ENCODE measurements around the gene CHST15.

CHST15 gene

DNA sequence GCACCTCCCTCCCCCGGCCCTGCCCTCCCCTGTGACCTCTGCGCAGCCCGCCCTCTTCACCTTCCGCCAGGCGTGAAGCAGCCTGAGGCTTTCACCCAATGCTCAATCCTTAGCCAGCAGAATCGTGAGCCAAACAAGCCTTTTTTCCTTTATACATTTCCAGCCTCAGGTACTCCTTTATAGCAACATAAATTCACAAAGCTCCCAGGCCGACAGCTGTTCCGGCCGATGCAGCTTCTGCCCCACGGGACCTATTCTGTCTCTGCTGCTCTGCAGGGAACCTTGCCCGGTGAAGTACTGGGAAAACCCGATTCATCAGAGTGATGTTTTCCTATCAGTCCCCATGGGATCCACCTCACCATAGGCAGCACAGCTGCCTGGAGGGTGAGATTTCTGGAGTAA lies 87.4 kb downstream of the CHST15 start:
- Histone ChIP-seq H3K4me3 (ENCODE audit: low read depth in 1 of 2, low read length in 2 of 2) (no peak overlapping the region), H3K4me2 (ENCODE audit: insufficient read depth, low read length) (no peak overlapping the region), H3K27me3 (ENCODE audit: insufficient read depth, low read length, poor library complexity) (no peaks in the 10 kb centered on the region), H2AFZ (ENCODE audit: low read depth, low read length) (no peak overlapping the region), H3K36me3 (ENCODE audit: insufficient read depth, low read length) (no peaks in the 10 kb centered on the region), H3K27ac (ENCODE audit: low read length) (no peak overlapping the region), H3K4me1 (ENCODE audit: insufficient read depth, low read length) (peaks cover 10% of the 10 kb centered on the region), H3K9ac (ENCODE audit: low read depth, low read length) (no peak overlapping the region), H4K20me1 (ENCODE audit: insufficient read depth, low read length) (no peaks in the 10 kb centered on the region), H3K9me3 (ENCODE audit: insufficient read depth, low read length, severe bottlenecking) (no peaks in the 10 kb centered on the region), H3K79me2 (ENCODE audit: insufficient read depth, low read length) (no peaks in the 10 kb centered on the region)
- ATAC-seq (ENCODE audit: insufficient read depth, low read depth) (no peak), DNase-seq (no peak)
- TF ChIP-seq, protein P1, sequence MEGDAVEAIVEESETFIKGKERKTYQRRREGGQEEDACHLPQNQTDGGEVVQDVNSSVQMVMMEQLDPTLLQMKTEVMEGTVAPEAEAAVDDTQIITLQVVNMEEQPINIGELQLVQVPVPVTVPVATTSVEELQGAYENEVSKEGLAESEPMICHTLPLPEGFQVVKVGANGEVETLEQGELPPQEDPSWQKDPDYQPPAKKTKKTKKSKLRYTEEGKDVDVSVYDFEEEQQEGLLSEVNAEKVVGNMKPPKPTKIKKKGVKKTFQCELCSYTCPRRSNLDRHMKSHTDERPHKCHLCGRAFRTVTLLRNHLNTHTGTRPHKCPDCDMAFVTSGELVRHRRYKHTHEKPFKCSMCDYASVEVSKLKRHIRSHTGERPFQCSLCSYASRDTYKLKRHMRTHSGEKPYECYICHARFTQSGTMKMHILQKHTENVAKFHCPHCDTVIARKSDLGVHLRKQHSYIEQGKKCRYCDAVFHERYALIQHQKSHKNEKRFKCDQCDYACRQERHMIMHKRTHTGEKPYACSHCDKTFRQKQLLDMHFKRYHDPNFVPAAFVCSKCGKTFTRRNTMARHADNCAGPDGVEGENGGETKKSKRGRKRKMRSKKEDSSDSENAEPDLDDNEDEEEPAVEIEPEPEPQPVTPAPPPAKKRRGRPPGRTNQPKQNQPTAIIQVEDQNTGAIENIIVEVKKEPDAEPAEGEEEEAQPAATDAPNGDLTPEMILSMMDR (IDR thresholded peaks at IDR 0.05; ENCODE audit: borderline replicate concordance, extremely low read depth, low read length, poor library complexity, severe bottlenecking), result no peak
- TF ChIP-seq EZH2 (IDR thresholded peaks at IDR 0.05; ENCODE audit: borderline replicate concordance, low read depth, low read length, severe bottlenecking), result no peak

DNA sequence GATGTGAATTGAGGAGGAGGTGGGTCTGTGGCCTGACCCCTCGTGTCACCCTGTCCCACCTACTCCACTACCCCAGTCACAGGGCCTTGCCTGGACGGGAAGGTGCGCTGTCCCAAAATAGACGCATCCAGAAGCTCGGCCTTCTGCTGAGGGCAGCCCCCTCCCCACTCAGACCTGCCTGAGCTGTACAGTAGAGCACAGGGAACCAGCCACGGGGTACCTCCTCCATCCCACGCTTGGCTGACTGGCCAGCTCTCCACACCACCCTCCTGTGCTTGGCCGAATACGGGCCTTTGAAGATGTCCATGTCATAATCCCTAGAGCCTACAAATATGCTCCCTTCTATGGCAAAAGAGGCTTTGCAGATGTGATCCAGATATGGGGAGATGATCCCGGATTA lies 88.3 kb downstream of the CHST15 start:
- Histone ChIP-seq H3K9me3 (ENCODE audit: insufficient read depth, low read length, severe bottlenecking) (no peaks in the 10 kb centered on the region), H3K4me3 (ENCODE audit: low read depth in 1 of 2, low read length in 2 of 2) (no peak overlapping the region), H2AFZ (ENCODE audit: low read depth, low read length) (no peak overlapping the region), H3K4me2 (ENCODE audit: insufficient read depth, low read length) (no peak overlapping the region), H3K9ac (ENCODE audit: low read depth, low read length) (no peak overlapping the region), H3K4me1 (ENCODE audit: insufficient read depth, low read length) (peaks cover 10% of the 10 kb centered on the region), H3K27ac (ENCODE audit: low read length) (no peak overlapping the region), H3K27me3 (ENCODE audit: insufficient read depth, low read length, poor library complexity) (no peaks in the 10 kb centered on the region), H3K36me3 (ENCODE audit: insufficient read depth, low read length) (no peaks in the 10 kb centered on the region), H4K20me1 (ENCODE audit: insufficient read depth, low read length) (no peaks in the 10 kb centered on the region), H3K79me2 (ENCODE audit: insufficient read depth, low read length) (no peaks in the 10 kb centered on the region)
- 0 out of 3 replicates have a peak, but pooled peaks have one; percentile 23 for ATAC-seq (ENCODE audit: insufficient read depth, low read depth)
- no peak for TF ChIP-seq EZH2 (IDR thresholded peaks at IDR 0.05; ENCODE audit: borderline replicate concordance, low read depth, low read length, severe bottlenecking)
- TF ChIP-seq, protein P1 (IDR thresholded peaks at IDR 0.05; ENCODE audit: borderline replicate concordance, extremely low read depth, low read length, poor library complexity, severe bottlenecking), result no peak
- DNase-seq, result no peak

DNA sequence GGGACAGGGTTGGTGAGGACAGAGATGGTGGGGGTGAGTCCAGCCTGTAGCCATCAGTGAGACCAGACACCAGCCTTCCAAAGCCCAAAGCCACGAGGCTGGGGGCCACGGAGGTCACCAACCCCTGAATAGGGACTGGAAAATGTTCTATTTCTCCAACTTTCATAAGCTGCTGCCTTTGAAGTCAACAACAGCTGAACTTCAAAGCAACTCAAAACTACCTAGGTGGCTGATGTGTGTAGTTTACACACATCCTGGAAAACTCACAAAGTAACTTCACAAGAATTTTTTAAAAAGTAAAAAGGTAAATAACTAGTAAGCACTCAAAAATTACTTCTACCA lies 88.8 kb downstream of the CHST15 start:
- no peaks in the 10 kb centered on the region for H3K79me2 ChIP-seq (ENCODE audit: insufficient read depth, low read length)
- peaks cover 10% of the 10 kb centered on the region for H3K4me1 ChIP-seq (ENCODE audit: insufficient read depth, low read length)
- H3K9ac ChIP-seq (ENCODE audit: low read depth, low read length), result no peak overlapping the region
- H3K4me2 ChIP-seq (ENCODE audit: insufficient read depth, low read length), result no peak overlapping the region
- no peak overlapping the region for H3K4me3 ChIP-seq (ENCODE audit: low read depth in 1 of 2, low read length in 2 of 2)
- H3K27ac ChIP-seq (ENCODE audit: low read length), result no peak overlapping the region
- H3K27me3 ChIP-seq (ENCODE audit: insufficient read depth, low read length, poor library complexity), result no peaks in the 10 kb centered on the region
- H2AFZ ChIP-seq (ENCODE audit: low read depth, low read length), result no peak overlapping the region
- DNase-seq (no peak), ATAC-seq (ENCODE audit: insufficient read depth, low read depth) (peak; percentile 47; the same call in 1 of the 3 replicates)
- H3K9me3 ChIP-seq (ENCODE audit: insufficient read depth, low read length, severe bottlenecking), result no peaks in the 10 kb centered on the region
- no peaks in the 10 kb centered on the region for H3K36me3 ChIP-seq (ENCODE audit: insufficient read depth, low read length)
- no peak for TF ChIP-seq EZH2 (IDR thresholded peaks at IDR 0.05; ENCODE audit: borderline replicate concordance, low read depth, low read length, severe bottlenecking)
- TF ChIP-seq, protein P1 (IDR thresholded peaks at IDR 0.05; ENCODE audit: borderline replicate concordance, extremely low read depth, low read length, poor library complexity, severe bottlenecking), result no peak
- H4K20me1 ChIP-seq (ENCODE audit: insufficient read depth, low read length), result no peaks in the 10 kb centered on the region
